Stimulated activated CD8-positive, alpha-beta memory T cell treated with anti-CD3 and anti-CD28 coated beads, Interleukin-4, amount 100 ng/mL, for 4 hours (primary cell): ENCODE results near the gene DIS3L2.

Experiments
- DNase-seq, 2 donors: peaks; one replicate each; pipeline ENCODE4 v3.0.0-alpha.2; 2020; ENCODE audit warnings: low read depth in 2 of 2, low spot score in 1 of 2

Gene DIS3L2

DNA sequence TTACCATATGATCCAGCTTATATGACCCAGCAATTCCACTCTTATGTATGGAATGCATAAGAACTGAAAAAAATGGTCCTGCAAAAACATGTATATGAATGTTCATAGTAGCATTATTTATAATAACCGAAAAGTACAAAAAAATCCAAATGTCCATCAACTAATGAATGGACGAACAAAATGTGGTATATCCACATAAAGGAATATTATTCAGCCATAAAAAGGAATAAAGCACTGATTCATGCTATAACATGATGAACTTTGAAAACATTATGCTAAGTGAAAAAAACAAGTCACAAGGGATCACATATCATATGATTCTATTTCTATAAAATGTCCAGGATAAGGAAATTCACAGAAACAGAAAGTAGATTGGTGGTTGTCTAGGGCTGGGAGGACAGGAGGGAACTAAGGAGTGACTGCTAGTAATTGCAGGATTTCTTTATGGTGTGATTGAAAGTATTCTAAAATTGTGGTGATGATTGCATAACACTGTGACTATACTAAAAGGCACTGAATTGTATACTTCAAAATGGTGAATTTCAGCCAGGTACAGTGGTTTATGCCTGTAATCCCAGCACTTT, 10.0 kb upstream of the DIS3L2 start:
- no peak for DNase-seq

DNA sequence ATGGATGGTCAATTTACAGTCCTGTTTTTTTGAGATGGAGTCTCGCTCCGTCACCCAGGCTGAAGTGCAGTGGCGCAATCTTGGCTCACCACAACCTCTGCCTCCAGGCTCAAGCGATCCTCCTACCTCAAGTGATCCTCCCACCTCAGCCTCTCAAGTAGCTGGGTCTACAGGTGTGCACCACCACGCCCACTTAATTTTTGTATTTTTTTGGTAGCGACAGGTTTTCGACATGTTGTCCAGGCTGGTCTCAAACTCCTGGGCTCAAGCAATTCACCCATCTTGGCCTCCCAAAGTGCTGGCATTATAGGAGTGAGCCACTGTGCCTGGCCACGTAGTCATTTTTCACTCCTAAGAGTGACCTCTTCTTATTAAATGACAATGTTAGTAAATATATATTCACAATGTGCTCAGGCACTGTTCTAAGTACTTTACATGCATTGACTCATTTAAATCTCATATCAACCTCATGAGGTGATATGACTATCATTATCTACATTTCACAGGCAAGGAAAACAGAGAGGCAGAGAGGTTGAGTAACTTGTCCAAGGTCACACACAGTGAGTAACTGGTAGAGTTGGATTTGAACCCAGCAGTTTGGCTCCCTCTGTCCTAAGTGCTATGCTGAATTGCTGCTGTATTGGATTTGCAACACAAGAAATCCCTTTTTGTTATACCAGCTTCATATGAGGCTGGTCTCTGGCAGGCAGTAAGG, 5.6 kb upstream of the DIS3L2 start:
- no peak for DNase-seq

DNA sequence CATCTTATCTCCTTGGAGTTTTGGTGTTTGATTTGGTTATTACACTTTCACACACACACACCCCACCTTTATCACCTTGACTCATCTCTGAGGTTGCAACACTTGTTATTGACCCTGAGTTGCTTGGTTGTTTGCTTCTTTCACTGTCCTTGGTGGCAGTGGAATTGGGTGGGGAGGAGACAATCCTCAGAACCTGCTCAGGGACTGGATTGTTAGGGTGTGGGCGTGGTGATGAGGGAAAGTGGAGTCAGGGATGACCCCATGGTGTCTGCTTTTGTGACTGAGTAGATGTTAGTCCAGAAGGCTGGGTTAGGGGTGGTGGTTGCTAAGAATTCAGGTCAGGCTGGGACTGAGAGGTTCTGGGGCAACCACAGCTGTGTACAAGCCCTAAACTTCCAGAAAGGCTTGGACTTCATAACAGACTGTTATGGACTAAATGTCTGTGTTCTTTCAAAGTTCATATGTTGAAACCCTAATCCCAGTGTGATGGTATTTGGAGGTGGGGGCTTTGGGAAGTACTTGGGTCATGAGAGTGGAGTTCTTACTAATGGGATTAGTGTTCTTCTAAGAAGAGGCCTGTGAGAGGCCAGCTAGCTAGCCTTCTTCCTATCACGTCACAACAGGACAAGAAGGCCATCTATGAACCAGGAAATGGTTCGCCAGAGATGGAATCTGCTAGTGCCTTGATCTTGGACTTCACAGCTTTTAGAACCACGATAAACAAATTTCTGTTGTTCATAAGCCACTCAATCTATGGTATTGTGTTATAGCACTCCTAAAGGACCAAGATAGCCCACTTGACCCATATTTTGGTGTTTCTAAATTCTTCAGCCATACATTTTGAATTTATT, 3.4 kb upstream of the DIS3L2 start:
- DNase-seq: no peak

DNA sequence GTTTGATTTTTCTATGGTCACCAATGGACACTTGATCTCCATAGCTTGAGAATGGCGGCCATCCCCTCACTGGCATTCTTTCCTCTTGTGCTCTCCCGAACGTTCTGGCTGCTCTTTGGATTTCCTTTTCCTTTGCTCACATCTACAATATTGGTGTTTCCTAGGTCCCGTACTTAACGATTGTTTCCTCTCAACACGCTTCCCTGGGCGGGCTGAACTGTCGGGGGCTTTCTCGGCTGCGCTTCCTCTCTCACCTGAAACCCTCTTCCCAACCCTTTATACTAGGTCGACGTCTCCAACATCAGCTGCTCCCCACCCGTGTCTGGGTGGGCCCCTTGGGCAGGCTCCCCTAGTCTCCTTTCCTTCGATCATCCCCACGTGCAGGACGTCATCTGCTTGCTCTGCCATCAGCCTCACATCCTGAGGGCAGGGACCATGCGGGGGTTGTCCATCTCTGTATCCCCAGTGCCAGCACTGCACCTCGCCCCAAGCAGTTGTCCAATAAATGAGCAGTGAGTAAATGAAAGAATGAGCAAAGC, 634 bp upstream of the DIS3L2 start:
- DNase-seq: no peak

DNA sequence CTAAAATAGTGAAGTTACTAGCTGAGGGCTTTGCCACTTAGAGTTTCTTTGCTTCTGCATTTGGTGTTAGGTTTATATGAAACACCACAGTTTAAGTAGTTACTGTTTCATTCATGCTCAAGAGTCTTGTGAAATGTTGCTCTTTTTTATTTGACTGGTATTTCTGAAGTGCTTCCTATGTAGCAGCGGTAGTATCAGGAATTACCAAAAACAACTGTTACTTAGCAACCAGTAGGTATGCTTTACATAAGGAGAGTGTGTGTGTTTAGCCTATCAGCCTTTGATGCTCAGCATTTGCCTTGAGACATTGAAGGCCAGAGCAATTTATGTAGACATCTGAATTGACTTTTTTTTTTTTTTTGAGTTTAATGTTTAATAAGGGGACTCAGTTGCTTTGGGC, 3.6 kb downstream of the DIS3L2 start:
- DNase-seq: no peak

DNA sequence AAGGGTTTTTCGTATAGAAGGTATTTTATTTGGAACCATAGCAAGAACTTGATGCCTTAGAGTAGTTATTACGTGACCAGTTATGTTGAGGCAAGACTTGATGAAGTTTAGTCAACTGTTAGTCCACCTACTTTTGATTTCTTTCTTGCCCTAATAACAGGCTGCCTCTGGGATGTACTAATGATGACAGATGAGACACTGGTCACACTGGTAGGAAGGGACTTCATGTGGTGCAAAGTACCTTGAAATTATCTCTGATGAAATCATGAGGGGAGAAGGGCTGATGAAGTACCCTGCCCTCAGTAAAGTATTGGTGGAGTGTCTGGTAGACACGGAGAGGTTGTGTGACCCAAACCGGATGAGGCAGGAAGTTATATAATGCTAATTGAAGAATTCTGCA, 5.4 kb downstream of the DIS3L2 start:
- DNase-seq: no peak

DNA sequence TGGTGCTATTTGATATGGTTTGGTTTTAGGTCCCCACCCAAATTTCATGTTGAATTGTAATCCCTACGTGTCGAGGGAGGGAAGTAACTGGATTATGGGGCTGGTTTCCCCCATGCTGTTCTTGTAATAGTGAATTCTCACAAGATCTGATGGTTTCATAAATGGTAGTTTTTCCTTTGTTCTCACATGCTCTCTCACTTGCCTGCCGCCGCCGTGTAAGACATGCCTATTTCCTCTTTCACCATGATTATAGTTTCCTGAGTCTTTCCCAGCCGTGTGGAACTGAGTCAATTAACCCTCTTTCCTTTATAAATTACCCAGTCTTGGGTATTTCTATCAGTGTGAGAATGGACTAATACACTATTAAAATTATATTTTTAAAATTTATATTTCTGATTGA, 7.3 kb downstream of the DIS3L2 start:
- DNase-seq: no peak

DNA sequence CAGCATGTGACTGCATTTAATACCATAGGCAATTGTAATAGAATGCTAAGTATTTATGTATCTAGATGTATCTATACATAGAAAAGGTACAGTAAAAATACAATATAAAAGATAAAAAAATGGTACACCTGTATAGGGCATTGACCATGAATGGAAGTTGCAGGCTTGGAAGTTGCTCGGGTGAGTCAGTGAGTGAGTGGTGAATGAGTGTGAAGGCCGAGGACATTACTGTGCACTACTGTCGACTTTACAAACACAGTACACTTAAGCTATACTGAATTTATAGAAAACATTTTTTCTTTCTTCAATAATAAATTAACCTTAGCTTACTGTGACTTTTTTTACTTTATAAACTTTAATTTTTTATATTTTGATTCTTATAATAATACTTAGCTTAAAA, 8.9 kb downstream of the DIS3L2 start:
- no peak for DNase-seq

DNA sequence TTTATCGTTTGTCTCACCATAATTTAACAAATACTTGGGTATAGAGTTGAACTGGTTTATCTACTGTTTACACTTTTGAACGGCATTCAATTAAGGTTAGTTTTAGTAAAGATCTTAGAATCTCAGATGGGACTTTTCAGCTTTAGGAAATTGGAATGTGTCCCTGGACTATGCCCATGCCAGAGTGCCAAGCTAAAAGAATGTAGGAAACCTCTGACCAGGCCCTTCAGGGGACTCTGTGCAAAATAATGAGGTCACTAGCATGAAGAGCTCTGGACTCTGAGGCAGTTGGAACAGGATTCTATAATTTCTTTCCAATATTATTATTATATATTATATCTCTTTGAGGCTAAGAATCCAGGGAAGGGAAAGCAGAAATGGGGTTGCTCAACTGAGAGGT, 13.5 kb downstream of the DIS3L2 start:
- DNase-seq: no peak

DNA sequence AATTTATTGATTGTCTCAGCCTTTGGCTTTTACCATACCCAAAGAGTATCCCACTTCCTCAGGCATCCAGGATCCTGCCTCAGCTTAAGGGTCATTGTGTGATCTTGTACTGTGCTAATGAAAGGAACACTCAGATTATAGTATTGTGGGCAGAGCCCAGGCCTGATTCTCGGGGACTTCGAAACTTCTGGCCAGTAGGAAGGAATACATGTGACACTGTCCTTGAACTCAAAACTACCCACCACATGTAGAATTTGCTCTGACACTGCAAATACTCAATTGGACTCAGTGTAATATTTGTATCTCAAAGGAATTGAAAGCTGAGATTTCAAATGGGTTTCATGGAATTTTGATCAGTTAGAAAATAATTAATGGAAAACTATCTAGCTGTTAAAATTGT, 15.9 kb downstream of the DIS3L2 start:
- DNase-seq: no peak

DNA sequence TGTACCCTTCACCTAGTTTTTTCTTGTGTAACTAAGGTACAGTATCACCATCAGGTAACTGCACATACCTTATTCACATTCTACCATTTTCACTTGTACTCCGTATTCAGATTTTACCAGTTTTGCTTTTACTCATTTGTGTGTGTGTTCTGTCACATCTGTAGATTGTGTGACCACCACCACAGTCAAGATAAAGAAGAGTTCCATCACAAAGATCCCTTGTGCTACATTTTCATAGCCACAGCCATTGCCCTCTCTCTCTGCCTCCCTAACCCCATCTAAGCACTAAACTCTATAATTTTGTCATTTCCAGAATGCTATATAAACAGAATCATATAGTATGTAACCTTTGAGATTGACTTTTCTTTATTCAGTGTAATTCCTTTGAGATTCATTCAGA, 23.5 kb downstream of the DIS3L2 start:
- no peak for DNase-seq

DNA sequence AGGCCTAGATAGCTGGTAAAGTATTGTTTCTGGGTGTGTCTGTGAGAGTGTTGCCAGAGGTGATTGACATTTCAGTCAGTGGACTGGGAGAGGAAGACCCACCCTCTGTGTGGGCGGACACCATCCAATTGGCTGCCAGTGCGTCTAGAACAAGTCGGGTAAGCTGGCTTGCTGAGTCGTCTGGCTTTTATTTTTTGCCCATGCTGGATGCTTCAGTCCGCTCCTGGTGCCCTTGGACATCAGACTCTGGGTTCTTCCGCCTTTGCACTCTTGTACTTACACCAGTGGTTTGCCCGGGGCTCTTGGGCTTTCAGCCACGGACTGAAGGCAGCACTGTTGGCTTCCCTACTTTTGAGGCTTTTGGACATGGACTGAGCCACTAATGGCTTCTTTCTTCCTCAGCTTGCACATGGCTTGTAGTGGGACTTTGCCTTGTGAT, 24.3 kb downstream of the DIS3L2 start:
- DNase-seq: no peak

DNA sequence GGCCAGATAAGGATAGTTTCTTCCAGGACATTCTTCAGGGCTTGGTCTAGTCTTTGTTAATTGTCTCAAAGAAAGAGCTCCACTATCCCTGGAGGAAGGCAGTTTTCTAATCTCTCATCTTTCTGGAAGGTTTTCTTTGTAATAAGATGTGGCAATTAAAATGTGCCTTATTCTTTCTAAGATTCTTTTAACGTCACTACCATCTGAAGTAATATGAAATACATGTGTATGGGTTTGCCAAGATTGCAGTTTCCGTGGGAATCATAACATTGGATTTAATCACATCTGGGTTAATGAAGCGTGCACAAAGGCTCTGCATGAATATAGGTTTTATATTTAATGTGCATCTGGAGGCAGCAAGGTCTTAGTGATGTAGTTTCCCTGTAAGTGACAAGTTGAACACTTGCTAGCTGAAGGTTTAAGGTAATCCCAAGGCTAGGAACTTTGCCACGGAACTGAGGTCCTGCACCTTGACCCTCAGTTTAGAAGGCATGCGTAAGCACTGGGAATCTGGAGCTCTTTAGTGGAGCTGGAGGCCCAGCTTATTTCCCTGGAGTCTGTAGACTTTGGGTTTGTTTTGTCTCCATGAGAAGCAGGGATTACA, 25.7 kb downstream of the DIS3L2 start:
- no peak for DNase-seq

DNA sequence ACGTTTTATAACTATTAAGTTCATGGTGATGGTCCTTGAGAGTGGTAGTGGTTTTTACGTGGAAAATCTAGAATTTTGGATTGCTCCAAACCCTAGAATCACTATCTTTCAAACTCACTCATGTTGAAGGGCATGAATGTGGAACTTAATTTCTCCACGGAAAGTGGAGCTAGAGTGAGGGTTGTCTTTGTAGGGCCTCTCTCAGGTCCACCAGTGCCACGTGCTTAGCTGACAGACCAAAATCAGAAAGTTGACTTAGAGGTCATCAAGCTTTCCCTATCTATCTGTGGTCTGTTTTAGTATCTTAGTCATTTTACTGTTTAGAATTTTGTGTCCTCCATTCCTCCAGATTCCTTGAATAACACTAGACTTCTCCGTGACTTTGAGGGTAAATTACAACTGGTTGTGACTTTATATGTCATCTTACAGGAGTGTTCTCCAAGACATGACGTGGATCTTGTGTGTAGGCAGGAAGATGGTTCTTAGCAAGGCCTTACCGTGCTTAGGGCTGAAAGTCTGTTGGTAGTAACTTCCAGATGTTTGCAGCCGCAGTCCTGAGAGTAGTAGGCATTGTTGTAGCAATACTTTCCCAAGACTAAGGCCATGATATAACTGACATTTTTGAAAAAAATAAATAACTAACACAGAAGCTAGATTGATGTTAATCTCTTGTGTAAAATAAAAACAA, 26.8 kb downstream of the DIS3L2 start:
- DNase-seq: no peak

DNA sequence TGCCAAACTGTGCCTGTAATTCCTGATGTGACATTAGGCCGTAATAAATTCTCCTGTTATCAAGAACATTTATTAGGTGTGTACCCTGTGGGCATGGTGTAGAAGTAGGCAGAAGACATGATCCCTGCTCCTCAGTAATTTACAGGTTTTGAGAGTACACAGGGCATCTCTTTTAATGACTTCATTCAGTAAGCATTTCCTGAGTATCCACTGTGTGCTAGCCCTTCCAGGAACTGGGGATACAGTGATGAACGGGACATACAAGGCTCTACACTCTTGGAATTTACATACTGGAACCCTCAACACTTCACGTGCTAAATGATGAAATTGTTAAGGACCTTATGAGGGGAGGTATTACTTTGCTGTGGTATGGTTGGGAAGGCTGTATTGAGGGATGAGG, 30.2 kb downstream of the DIS3L2 start:
- DNase-seq: no peak

DNA sequence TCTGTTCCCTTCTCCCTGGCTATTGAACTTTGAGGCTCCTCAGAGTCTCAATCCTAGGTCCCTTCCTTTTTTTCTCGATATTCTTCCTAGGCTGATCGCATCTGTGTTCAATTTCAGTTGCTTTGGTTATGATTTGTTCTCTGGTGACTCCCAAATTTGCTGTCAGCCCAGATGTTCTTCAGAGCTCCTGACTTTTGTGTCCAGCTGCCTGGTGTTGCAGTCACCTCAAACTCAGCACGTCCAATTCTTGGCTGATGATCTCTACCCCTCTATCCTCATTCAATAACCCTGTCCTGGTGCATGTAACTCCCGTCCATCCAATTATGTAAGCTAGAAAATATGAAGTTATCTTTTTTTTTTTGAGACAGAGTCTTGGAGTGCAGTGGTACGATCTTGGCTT, 31.4 kb downstream of the DIS3L2 start:
- DNase-seq: no peak

DNA sequence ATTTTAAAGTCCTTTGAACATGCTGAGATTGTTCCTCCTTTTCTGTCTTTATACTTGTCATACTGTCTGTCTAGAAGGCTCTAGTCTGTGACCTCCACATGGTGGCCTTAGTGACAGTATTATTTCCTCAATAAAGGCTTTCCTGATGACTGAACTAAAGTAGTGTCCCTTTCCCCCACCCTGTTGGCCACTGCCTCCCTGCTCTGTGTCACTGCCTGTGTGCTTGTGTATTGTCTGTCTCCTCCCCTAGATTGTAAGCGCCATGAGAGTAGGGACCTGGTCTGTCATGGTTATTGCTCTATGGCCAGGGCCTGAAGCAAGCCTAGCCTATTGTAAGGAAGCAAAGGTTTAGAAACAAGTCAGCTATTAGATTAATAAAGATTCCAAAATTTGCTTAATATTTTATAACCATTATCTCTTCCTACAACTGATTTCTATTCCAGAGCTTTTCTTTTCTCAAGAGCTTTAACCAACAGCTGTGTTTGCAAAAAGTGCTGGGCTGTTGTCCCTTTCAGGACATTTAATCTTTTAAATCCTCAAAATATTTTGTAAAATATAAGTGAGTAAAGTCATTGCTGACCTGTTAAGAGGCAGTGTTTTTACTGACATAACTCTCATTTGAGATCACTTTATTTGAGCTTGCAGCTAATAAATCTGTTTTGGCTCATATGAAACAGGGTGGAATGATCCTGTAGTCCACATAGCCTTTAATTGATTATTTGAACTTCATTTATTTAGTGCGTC, 35.5 kb downstream of the DIS3L2 start:
- DNase-seq: no peak

DNA sequence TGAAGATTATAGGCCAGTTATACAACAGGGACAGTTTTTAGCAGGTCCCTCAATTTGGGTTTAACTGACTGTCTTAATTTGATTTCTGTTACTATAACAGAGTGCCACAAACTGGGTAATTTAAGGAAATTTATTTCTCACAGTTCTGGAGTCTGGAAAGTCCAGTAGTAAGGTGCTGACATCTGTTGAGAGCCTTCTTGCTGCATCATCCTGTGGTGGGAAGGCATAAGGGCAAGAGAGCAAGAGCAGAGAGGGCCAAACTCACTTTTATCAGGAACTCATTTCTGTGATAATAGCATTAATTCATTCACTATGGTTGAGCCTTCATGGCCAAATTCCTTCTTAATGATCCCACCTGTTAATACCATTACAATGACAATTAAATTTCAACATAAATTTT, 36.5 kb downstream of the DIS3L2 start:
- DNase-seq: no peak

DNA sequence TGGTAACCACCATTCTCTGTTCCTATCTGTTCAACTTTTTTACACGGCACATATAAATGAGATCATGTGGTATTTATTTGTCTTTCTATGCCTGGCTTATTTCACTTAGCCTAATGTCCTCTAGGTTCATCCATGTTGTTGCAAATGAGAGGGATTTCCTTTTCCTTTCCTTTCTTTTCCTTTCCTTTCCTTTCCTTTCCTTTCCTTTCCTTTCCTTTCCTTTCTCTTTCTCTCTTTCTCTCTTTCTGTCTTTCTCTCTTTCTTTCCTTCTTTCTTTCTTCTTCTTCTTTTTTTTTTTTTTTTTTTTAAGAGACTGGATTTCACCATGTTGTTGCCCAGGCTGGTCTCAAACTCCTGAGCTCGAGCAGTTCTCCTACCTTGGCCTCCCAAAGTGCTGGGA, 38.9 kb downstream of the DIS3L2 start:
- no peak for DNase-seq

DNA sequence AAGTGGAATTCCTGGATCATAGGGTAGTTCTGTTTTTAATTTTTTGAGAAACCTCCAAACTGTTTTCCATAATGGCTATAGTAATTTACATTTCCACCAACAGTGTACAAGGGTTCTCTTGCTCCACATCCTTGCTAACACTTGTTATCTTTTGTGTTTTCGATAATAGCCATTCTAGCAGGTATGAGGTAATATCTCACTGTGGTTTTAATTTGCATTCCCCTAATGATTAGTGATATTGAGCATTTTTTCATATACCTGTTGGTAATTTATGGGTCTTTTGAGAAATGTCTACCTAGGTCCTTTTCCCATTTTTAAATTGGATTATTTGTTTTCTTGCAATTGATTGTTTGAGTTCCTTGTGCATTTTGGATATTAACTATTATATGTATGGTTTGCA, 39.6 kb downstream of the DIS3L2 start:
- no peak for DNase-seq
